LNCaP clone FGC (cell line): ENCODE data around the gene WHAMM.

Experiments used
- DNase-seq: peaks from one replicate; pipeline ENCODE4 v3.0.0-alpha.2; 2011; ENCODE audit warnings: low read depth
- H3K4me3 ChIP-seq: 2 replicates; pipeline ENCODE4 v1.5.1; 2011; ENCODE audit warnings: mild to moderate bottlenecking, low read depth, low read length, control low read depth
- CTCF ChIP-seq: IDR thresholded peaks from 2 replicates; pipeline ENCODE4 v1.5.1; 2012; ENCODE audit warnings: mild to moderate bottlenecking; ENCODE audit not compliant: control insufficient read depth, insufficient read depth; ENCODE audit errors: extremely low read depth

Gene WHAMM

GRCh38 chr15:82771789-82772607, 37.4 kb upstream of the WHAMM start:
- H3K4me3 ChIP-seq = no peak overlapping the region
- no peak for TF ChIP-seq CTCF
- no peak for DNase-seq

- H3K4me3 ChIP-seq = no peak overlapping the region
- no peak for TF ChIP-seq CTCF
- DNase-seq = no peak
Observed at GRCh38 chr15:82774496-82774895, 34.9 kb upstream of the WHAMM start.

GRCh38 chr15:82778755-82779154, 30.7 kb upstream of the WHAMM start:
- no peak for TF ChIP-seq CTCF
- no peak for DNase-seq

GRCh38 chr15:82781349-82781748, 28.1 kb upstream of the WHAMM start:
- H3K4me3 ChIP-seq = no peak overlapping the region
- no peak for DNase-seq
- no peak for TF ChIP-seq CTCF

More at GRCh38 chr15:82778755-82779154, 30.7 kb upstream of the WHAMM start:
- no peak overlapping the region for H3K4me3 ChIP-seq

- H3K4me3 ChIP-seq = no peak overlapping the region
- no peak for DNase-seq
- TF ChIP-seq CTCF = no peak
Observed at GRCh38 chr15:82788496-82788895, 20.9 kb upstream of the WHAMM start.

GRCh38 chr15:82789491-82789890, 19.9 kb upstream of the WHAMM start:
- TF ChIP-seq CTCF = no peak
- no peak overlapping the region for H3K4me3 ChIP-seq
- no peak for DNase-seq

GRCh38 chr15:82790321-82790720, 19.1 kb upstream of the WHAMM start:
- TF ChIP-seq CTCF = no peak
- H3K4me3 ChIP-seq = no peak overlapping the region
- no peak for DNase-seq
